HL-60 (cell line): ENCODE results near the gene TFF2.

Experiments used
- DNase-seq, 2 experiments: peaks; one replicate each; pipeline ENCODE4 v3.0.0-alpha.2; 2010 to 2020; ENCODE audit warnings: low read depth in 1 of 2, low spot score in 1 of 2
- H3K27ac ChIP-seq: fragments of 250-450 bp; sonication (Bioruptor Pico); replicated peaks from 2 replicates; pipeline ENCODE4 v1.5.1; 2020; ENCODE audit warnings: mild to moderate bottlenecking, moderate library complexity
- H3K27me3 ChIP-seq: fragments of 250-450 bp; sonication (Bioruptor Pico); 2 replicates; pipeline ENCODE4 v1.5.1; 2021; ENCODE audit warnings: mild to moderate bottlenecking, moderate library complexity; ENCODE audit not compliant: insufficient read depth, poor library complexity, severe bottlenecking
- H3K4me3 ChIP-seq: replicated peaks from 2 replicates; pipeline ENCODE4 v1.5.1; 2011; ENCODE audit warnings: mild to moderate bottlenecking, control low read depth, low read length; ENCODE audit not compliant: insufficient read depth
- CTCF ChIP-seq: IDR thresholded peaks from one replicate; pipeline ENCODE4 v1.5.1; 2011; ENCODE audit warnings: low read length, control low read depth, inconsistent platforms; ENCODE audit not compliant: insufficient read depth
- GABPA ChIP-seq: IDR thresholded peaks from 2 replicates; pipeline ENCODE4 v1.6.1; 2012; ENCODE audit warnings: low read depth
- POLR2AphosphoS5 ChIP-seq: IDR thresholded peaks from 2 replicates; pipeline ENCODE4 v1.6.1; 2012; ENCODE audit warnings: low read depth
- REST ChIP-seq: IDR thresholded peaks from 2 replicates; pipeline ENCODE4 v1.6.1; 2012; ENCODE audit warnings: low read depth; ENCODE audit not compliant: insufficient replicate concordance
- SPI1 ChIP-seq: IDR thresholded peaks from 2 replicates; pipeline ENCODE4 v1.6.1; 2012; ENCODE audit warnings: low read depth, mild to moderate bottlenecking, borderline replicate concordance

Gene TFF2

GRCh38 chr21:42311816-42312625 lies 38.8 kb downstream of the TFF2 start:
- TF ChIP-seq GABPA: no peak
- no peak for TF ChIP-seq CTCF
- no peak for TF ChIP-seq POLR2AphosphoS5
- no peak for TF ChIP-seq SPI1
- TF ChIP-seq REST: no peak
- Histone ChIP-seq H3K27me3 (no peaks in the 10 kb centered on the region), H3K4me3 (no peak overlapping the region), H3K27ac (no peak overlapping the region)
- DNase-seq: no peak

GRCh38 chr21:42311160-42311559 lies 39.6 kb downstream of the TFF2 start:
- TF ChIP-seq POLR2AphosphoS5: no peak
- no peak for TF ChIP-seq REST
- no peak for TF ChIP-seq GABPA
- TF ChIP-seq SPI1: no peak
- no peak for TF ChIP-seq CTCF
- Histone ChIP-seq H3K4me3 (no peak overlapping the region), H3K27me3 (no peaks in the 10 kb centered on the region), H3K27ac (no peak overlapping the region)
- no peak for DNase-seq

GRCh38 chr21:42310411-42311001 lies 40.3 kb downstream of the TFF2 start:
- H3K27ac ChIP-seq: no peak overlapping the region
- no peak for DNase-seq
- TF ChIP-seq REST: no peak
- no peak for TF ChIP-seq GABPA
- no peak for TF ChIP-seq SPI1
- TF ChIP-seq POLR2AphosphoS5: no peak
- TF ChIP-seq CTCF: no peak
- H3K27me3 ChIP-seq: no peaks in the 10 kb centered on the region
- H3K4me3 ChIP-seq: no peak overlapping the region
